M059J (cell line): ENCODE results near the gene OTUD5. TPM values are rescaled to one million over a fixed set of nuclear protein-coding genes. Genes with fewer than 3 reads are reported as not detected.

ENCODE experiments used
- DNase-seq: peaks from one replicate; pipeline ENCODE4 v3.0.0-alpha.2; 2012; ENCODE audit warnings: low read depth
- total RNA-seq: library from RNA; depleted of rRNA; stranded (reverse); fragments of >200 nt; shearing (Covaris generic); gene quantifications from 2 replicates; pipeline ENCODE4 v1.2.3, GENCODE V29; 2014

Gene OTUD5
- total RNA-seq, 1 experiment from 2014 or later: 54.4 TPM

- peak; percentile 65 for DNase-seq
These were observed 15.1 kb upstream of the OTUD5 start for GRCh38 chrX:48972220-48973164.

- DNase-seq: peak; percentile 79
These were observed 14.1 kb upstream of the OTUD5 start, which contains the start of gene KCND1 for GRCh38 chrX:48971249-48972219. TSS of gene KCND1 (minus strand) at chrX:48971844. CDS start at chrX:48970271, 1,573 bp downstream.

- no peak for DNase-seq
These were observed 12.1 kb upstream of the OTUD5 start for GRCh38 chrX:48969471-48969870.

GRCh38 chrX:48968377-48968776 is 11.0 kb upstream of the OTUD5 start:
- no peak for DNase-seq

GRCh38 chrX:48966796-48967579 is 9.6 kb upstream of the OTUD5 start:
- peak; percentile 73 for DNase-seq

GRCh38 chrX:48965959-48966358 is 8.6 kb upstream of the OTUD5 start:
- no peak for DNase-seq

GRCh38 chrX:48961585-48962091 is 4.2 kb upstream of the OTUD5 start:
- DNase-seq: no peak

GRCh38 chrX:48960291-48960690 is 2.9 kb upstream of the OTUD5 start:
- DNase-seq: no peak

- DNase-seq: peak; percentile 79
These were observed 1.3 kb upstream of the OTUD5 start for GRCh38 chrX:48958635-48959094.

- DNase-seq: peak; percentile 98
These were observed 624 bp upstream of the OTUD5 start for GRCh38 chrX:48957827-48958634.

GRCh38 chrX:48956728-48957414 is 536 bp downstream of the OTUD5 start:
- no peak for DNase-seq

- DNase-seq: no peak
These were observed 8.8 kb downstream of the OTUD5 start for GRCh38 chrX:48948589-48948988.

- peak; percentile 42 for DNase-seq
These were observed 11.7 kb downstream of the OTUD5 start for GRCh38 chrX:48945517-48946348.

- no peak for DNase-seq
These were observed 14.5 kb downstream of the OTUD5 start for GRCh38 chrX:48942895-48943294.

- DNase-seq: no peak
These were observed 16.9 kb downstream of the OTUD5 start for GRCh38 chrX:48940404-48940955.

- no peak for DNase-seq
These were observed 17.7 kb downstream of the OTUD5 start for GRCh38 chrX:48939524-48940228.

- no peak for DNase-seq
These were observed 18.5 kb downstream of the OTUD5 start for GRCh38 chrX:48938721-48939425.
